Osteocyte (in vitro differentiated cells): ENCODE measurements around the gene DBT. TPM values are rescaled to one million over a fixed set of nuclear protein-coding genes. Genes with fewer than 3 reads are reported as not detected.

Source experiments
- DNase-seq: peaks from one replicate; pipeline ENCODE4 v3.0.0; 2021; ENCODE audit warnings: mixed read lengths; ENCODE audit not compliant: unreplicated experiment; ENCODE audit errors: extremely low spot score
- H3K27ac Mint-ChIP-seq: one replicate; pipeline ENCODE4 v1.8.0; 2021; ENCODE audit warnings: mild to moderate bottlenecking, mixed read lengths; ENCODE audit not compliant: unreplicated experiment
- H3K27me3 Mint-ChIP-seq: one replicate; pipeline ENCODE4 v1.8.0; 2021; ENCODE audit warnings: mixed read lengths; ENCODE audit not compliant: unreplicated experiment
- H3K36me3 Mint-ChIP-seq: one replicate; pipeline ENCODE4 v1.8.0; 2021; ENCODE audit warnings: mixed read lengths; ENCODE audit not compliant: unreplicated experiment
- H3K4me1 Mint-ChIP-seq: one replicate; pipeline ENCODE4 v1.8.0; 2021; ENCODE audit warnings: mixed read lengths; ENCODE audit not compliant: unreplicated experiment
- H3K4me3 Mint-ChIP-seq: one replicate; pipeline ENCODE4 v1.8.0; 2021; ENCODE audit warnings: mild to moderate bottlenecking, moderate library complexity, mixed read lengths; ENCODE audit not compliant: unreplicated experiment
- H3K9me3 Mint-ChIP-seq: one replicate; pipeline ENCODE4 v1.8.0; 2021; ENCODE audit warnings: mixed read lengths; ENCODE audit not compliant: unreplicated experiment
- CTCF ChIP-seq: fragments of 200-600 bp; sonication (generic); IDR thresholded peaks from 2 replicates; pipeline ENCODE4 v1.5.0; 2021; ENCODE audit warnings: antibody characterized with exemption, mild to moderate bottlenecking, moderate library complexity
- total RNA-seq: library from RNA; stranded (reverse); gene quantifications from 2 replicates; pipeline ENCODE4 v1.2.1, GENCODE V29; 2021

The DBT gene
- total RNA-seq, 1 donor from 2014 or later, result 13.0 TPM

GRCh38 chr1:100178091-100178490 is 71.5 kb downstream of the DBT start, which contains the start of gene LRRC39:
Gene LRRC39, minus strand, starts transcription at chr1:100178256. Its CDS starts 9,740 bp downstream, at chr1:100168516.
- H3K27me3 Mint-ChIP-seq, result peaks cover 2% of the 10 kb centered on the region
- H3K36me3 Mint-ChIP-seq, result no peaks in the 10 kb centered on the region
- H3K27ac Mint-ChIP-seq, result no peak within 1 kb of the TSS
- DNase-seq, result no peak
- H3K4me3 Mint-ChIP-seq, result no peak within 1 kb of the TSS
- no peak for TF ChIP-seq CTCF
- no peaks in the 10 kb centered on the region for H3K4me1 Mint-ChIP-seq
- H3K9me3 Mint-ChIP-seq, result no peaks in the 10 kb centered on the region

- Mint-ChIP-seq H3K27me3 (peaks cover 2% of the 10 kb centered on the region), H3K27ac (no peak overlapping the region), H3K4me3 (no peak overlapping the region), H3K4me1 (no peaks in the 10 kb centered on the region), H3K36me3 (no peaks in the 10 kb centered on the region), H3K9me3 (no peaks in the 10 kb centered on the region)
- TF ChIP-seq CTCF, result no peak
- no peak for DNase-seq
Measured at GRCh38 chr1:100177295-100178041, 72.2 kb downstream of the DBT start.

GRCh38 chr1:100168051-100168450 is 81.6 kb downstream of the DBT start:
- DNase-seq, result no peak
- H3K4me3 Mint-ChIP-seq, result no peak overlapping the region
- H3K27me3 Mint-ChIP-seq, result peaks cover 4% of the 10 kb centered on the region
- no peak overlapping the region for H3K27ac Mint-ChIP-seq
- TF ChIP-seq CTCF, result no peak
- no peaks in the 10 kb centered on the region for H3K9me3 Mint-ChIP-seq
- no peaks in the 10 kb centered on the region for H3K36me3 Mint-ChIP-seq
- peaks cover 4% of the 10 kb centered on the region for H3K4me1 Mint-ChIP-seq

- Mint-ChIP-seq H3K27ac (no peak overlapping the region), H3K27me3 (no peaks in the 10 kb centered on the region), H3K4me1 (peaks cover 4% of the 10 kb centered on the region), H3K4me3 (no peak overlapping the region), H3K36me3 (no peaks in the 10 kb centered on the region), H3K9me3 (no peaks in the 10 kb centered on the region)
- DNase-seq, result no peak
- no peak for TF ChIP-seq CTCF
Measured at GRCh38 chr1:100164702-100165101, 84.9 kb downstream of the DBT start.

- H3K36me3 Mint-ChIP-seq, result no peaks in the 10 kb centered on the region
- no peak overlapping the region for H3K4me3 Mint-ChIP-seq
- no peak for TF ChIP-seq CTCF
- H3K27me3 Mint-ChIP-seq, result no peaks in the 10 kb centered on the region
- H3K4me1 Mint-ChIP-seq, result peaks cover 4% of the 10 kb centered on the region
- H3K27ac Mint-ChIP-seq, result no peak overlapping the region
- no peaks in the 10 kb centered on the region for H3K9me3 Mint-ChIP-seq
- DNase-seq, result no peak
Measured at GRCh38 chr1:100164216-100164615, 85.4 kb downstream of the DBT start.
